ENCODE results near the gene PDE9A. TPM values are rescaled to one million over a fixed set of nuclear protein-coding genes. Genes with fewer than 3 reads are reported as not detected.

PDE9A gene
- total and polyA plus RNA-seq, 10 donors: 7.9 to 45.5 (median 23.8) TPM

- H3K9me3 ChIP-seq: no peaks in the 10 kb centered on the region
- no peaks in the 10 kb centered on the region for H3K36me3 ChIP-seq
- no peak overlapping the region for H3K27ac ChIP-seq
- intact Hi-C loops (cut with DNase I; ENCODE audit: low total_unique reads): no loop called here
- H3K27me3 ChIP-seq (replicated peaks in 1 of 7): peaks cover 0 to 20% (median 0%) of the 10 kb centered on the region in 7 donors
- peak; percentile 50 for DNase-seq
- no peak for TF ChIP-seq CTCF (IDR thresholded peaks at IDR 0.05 in 8 of 11, conservative IDR thresholded peaks at IDR 0.05 in 3 of 11)
- TF ChIP-seq POLR2A (IDR thresholded peaks at IDR 0.05): no peak
- TF ChIP-seq POLR2AphosphoS5 (IDR thresholded peaks at IDR 0.05): no peak
- WGBS, 5 donors: 84 to 92% (median 90%) methylated on average over 17 to 21 of the region's 21 CpGs
- no peaks in the 10 kb centered on the region for H3K4me1 ChIP-seq
- H3K4me3 ChIP-seq: no peak overlapping the region
Measured at GRCh38 chr21:42632771-42633690, 20.4 kb upstream of the PDE9A start.

GRCh38 chr21:42633858-42634257 is 19.6 kb upstream of the PDE9A start:
- Histone ChIP-seq H3K4me3 (no peak overlapping the region), H3K9me3 (no peaks in the 10 kb centered on the region), H3K4me1 (peaks cover 0 to 5% (median 0%) of the 10 kb centered on the region in 6 donors), H3K36me3 (no peaks in the 10 kb centered on the region), H3K27me3 (replicated peaks in 1 of 7) (peaks cover 0 to 28% (median 0%) of the 10 kb centered on the region in 7 donors), H3K27ac (no peak overlapping the region)
- WGBS, 5 donors: 88 to 97% (median 94%) methylated on average over 10 of the region's 10 CpGs
- intact Hi-C loops (cut with DNase I; ENCODE audit: low total_unique reads): no loop called here
- peak; percentile 61 for DNase-seq
- TF ChIP-seq CTCF (IDR thresholded peaks at IDR 0.05 in 8 of 11, conservative IDR thresholded peaks at IDR 0.05 in 3 of 11) (no peak), POLR2AphosphoS5 (IDR thresholded peaks at IDR 0.05) (no peak)

DNA sequence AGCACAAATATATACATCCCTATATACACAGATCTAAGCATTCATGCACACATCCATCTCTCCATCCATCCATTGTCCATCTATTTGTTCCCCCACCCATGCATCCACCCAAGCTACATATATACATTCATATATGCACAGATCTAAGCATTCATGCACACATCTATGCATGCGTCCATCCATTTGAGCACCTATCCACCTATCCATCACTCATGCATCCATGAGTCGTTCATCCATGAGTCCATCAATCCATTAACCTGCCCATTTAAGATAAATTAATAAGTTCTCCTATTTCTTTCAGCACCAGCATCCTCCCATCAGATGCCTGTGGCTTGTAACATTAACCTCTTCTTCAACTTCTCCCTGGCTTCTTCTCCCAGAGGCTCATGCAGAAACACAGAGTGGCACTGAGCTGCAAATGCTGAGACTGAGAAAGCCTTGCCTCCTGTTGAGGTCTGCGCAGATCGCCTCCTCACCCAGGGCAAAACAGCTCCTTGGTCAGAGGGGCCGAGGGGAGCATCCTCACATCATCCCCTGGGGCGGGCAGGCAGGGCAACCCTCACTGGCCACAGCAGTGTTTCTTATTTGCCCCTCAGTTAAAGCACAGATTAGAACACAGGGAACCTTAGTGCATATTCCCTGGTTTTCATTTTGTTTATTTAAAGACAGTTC is 17.4 kb upstream of the PDE9A start:
- H3K36me3 ChIP-seq: no peaks in the 10 kb centered on the region
- 77 to 86% (median 77%) methylated on average over 6 of the region's 6 CpGs for WGBS, 5 donors
- peaks cover 0 to 37% (median 0%) of the 10 kb centered on the region in 7 donors for H3K27me3 ChIP-seq (replicated peaks in 1 of 7)
- H3K9me3 ChIP-seq: no peaks in the 10 kb centered on the region
- intact Hi-C loops (cut with DNase I; ENCODE audit: low total_unique reads): no loop called here
- peak; percentile 28 for DNase-seq
- H3K4me3 ChIP-seq: no peak overlapping the region
- TF ChIP-seq CTCF (IDR thresholded peaks at IDR 0.05 in 8 of 11, conservative IDR thresholded peaks at IDR 0.05 in 3 of 11) (no peak), POLR2A (IDR thresholded peaks at IDR 0.05) (no peak), POLR2AphosphoS5 (IDR thresholded peaks at IDR 0.05) (no peak)
- no peak overlapping the region for H3K27ac ChIP-seq
- peaks cover 0 to 14% (median 6%) of the 10 kb centered on the region in 6 donors for H3K4me1 ChIP-seq

All from spleen (tissue), 11 donors.